Left ventricle myocardium inferior (tissue), 1 donor: ENCODE results near the gene ARV1. TPM values are rescaled to one million over a fixed set of nuclear protein-coding genes. Genes with fewer than 3 reads are reported as not detected.

ENCODE experiments used
- DNase-seq: peaks from one replicate; pipeline ENCODE4 v3.0.0-alpha.2; 2020
- H3K27ac ChIP-seq: fragments of 200-600 bp; replicated peaks from 2 replicates; pipeline ENCODE4 v1.8.0; 2021
- H3K27me3 ChIP-seq: fragments of 200-600 bp; 2 replicates; pipeline ENCODE4 v1.8.0; 2021; ENCODE audit warnings: low read depth
- H3K36me3 ChIP-seq: fragments of 200-600 bp; 2 replicates; pipeline ENCODE4 v1.8.0; 2021
- H3K4me1 ChIP-seq: fragments of 200-600 bp; 2 replicates; pipeline ENCODE4 v1.8.0; 2021
- H3K4me3 ChIP-seq: fragments of 200-600 bp; 2 replicates; pipeline ENCODE4 v1.8.0; 2021; ENCODE audit warnings: mild to moderate bottlenecking, moderate library complexity
- H3K9me3 ChIP-seq: fragments of 200-600 bp; replicated peaks from 2 replicates; pipeline ENCODE4 v1.8.0; 2021
- CTCF ChIP-seq: fragments of 200-600 bp; IDR thresholded peaks from 2 replicates; pipeline ENCODE4 v1.8.0; 2021; ENCODE audit warnings: antibody characterized with exemption, mild to moderate bottlenecking, borderline replicate concordance
- intact Hi-C: fragments of 100-400 bp; cut with micrococcal nuclease; formaldehyde crosslinking; loops from one replicate; pipeline ENCODE4 v1.11.0; 2022
- total RNA-seq: library from RNA; stranded (reverse); fragmentation: NEBNext Ultra II Directional; extraction: Animal tissue kit (Norgen Biotek cat#: 25700); gene quantifications from one replicate; pipeline ENCODE4 v1.2.1, GENCODE V29; 2021
- donor health status: DM: no; HTN: yes; CAD: no; lungs with severe emphysema.

The ARV1 gene
- total RNA-seq, 1 donor from 2014 or later, result 19.3 TPM

GRCh38 chr1:231035799-231036198 is 56.9 kb downstream of the ARV1 start:
- peaks cover 45% of the 10 kb centered on the region for H3K27me3 ChIP-seq
- no peak overlapping the region for H3K27ac ChIP-seq
- no peaks in the 10 kb centered on the region for H3K36me3 ChIP-seq
- intact Hi-C loops, result no loop called here
- no peak for TF ChIP-seq CTCF
- H3K4me3 ChIP-seq, result no peak overlapping the region
- DNase-seq, result no peak
- H3K4me1 ChIP-seq, result peaks cover 29% of the 10 kb centered on the region
- H3K9me3 ChIP-seq, result no peaks in the 10 kb centered on the region

GRCh38 chr1:231036416-231036815 is 57.5 kb downstream of the ARV1 start:
- peaks cover 34% of the 10 kb centered on the region for H3K4me1 ChIP-seq
- H3K36me3 ChIP-seq, result no peaks in the 10 kb centered on the region
- no peak overlapping the region for H3K27ac ChIP-seq
- no peak overlapping the region for H3K4me3 ChIP-seq
- H3K9me3 ChIP-seq, result no peaks in the 10 kb centered on the region
- H3K27me3 ChIP-seq, result peaks cover 45% of the 10 kb centered on the region
- DNase-seq, result no peak
- no peak for TF ChIP-seq CTCF
- intact Hi-C loops, result no loop called here

GRCh38 chr1:231037585-231038517 is 59.0 kb downstream of the ARV1 start:
- Histone ChIP-seq H3K4me3 (peak overlapping the region; percentile 81), H3K27me3 (peaks cover 42% of the 10 kb centered on the region)

DNA sequence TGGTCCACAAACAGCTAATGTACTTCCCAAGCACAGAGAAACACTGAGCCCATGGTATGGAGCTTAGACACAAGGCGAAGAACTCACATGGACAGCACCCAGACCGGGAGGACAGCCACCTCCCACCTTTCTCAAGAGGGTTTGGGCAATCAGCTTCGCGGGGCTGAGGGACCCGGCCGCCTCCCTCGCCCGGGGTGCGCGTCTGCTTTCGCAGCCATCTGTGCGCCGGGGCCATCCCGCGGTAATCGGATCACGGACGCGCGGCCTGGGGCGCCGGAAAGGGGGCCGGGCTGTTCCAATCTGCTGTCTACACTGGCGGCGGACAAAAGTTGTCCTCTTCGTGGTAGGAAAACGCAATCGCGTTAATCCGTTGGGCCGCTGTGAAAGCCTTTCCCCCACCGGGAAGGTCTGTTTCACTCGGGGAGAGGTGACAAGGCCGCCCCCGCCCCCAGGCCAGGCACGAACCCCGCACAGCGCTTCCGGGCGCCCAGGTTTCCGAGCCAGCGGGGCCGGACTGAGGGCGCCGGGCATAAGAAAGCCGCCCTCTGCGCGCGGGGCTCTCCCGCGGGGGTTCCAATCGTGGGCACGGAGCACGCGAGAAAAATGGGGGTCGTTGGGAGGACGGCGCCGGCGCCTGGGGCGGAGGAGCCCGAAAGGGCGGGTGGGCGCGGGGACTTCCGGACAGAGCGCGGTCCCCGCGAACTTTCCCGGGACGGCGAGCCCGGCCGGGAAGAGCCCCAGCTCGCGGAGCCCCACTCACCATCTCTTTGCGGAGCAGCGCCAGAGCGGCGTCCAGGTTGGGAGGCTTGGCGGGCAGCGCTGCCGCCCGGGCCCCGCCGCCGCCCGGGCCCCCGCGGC is 60.5 kb downstream of the ARV1 start:
- Histone ChIP-seq H3K27me3 (peaks cover 33% of the 10 kb centered on the region), H3K4me3 (peak overlapping the region; percentile 81), H3K36me3 (no peaks in the 10 kb centered on the region), H3K9me3 (peaks cover 9% of the 10 kb centered on the region), H3K27ac (peak overlapping the region; percentile 83), H3K4me1 (peaks cover 30% of the 10 kb centered on the region)
- peak; percentile 20 for DNase-seq
- no peak for TF ChIP-seq CTCF
- intact Hi-C loops, result no loop called here

More at GRCh38 chr1:231037585-231038517, 59.0 kb downstream of the ARV1 start:
- Histone ChIP-seq H3K36me3 (no peaks in the 10 kb centered on the region), H3K27ac (no peak overlapping the region), H3K9me3 (no peaks in the 10 kb centered on the region), H3K4me1 (peaks cover 37% of the 10 kb centered on the region)
- no peak for DNase-seq
- intact Hi-C loops, result no loop called here
- TF ChIP-seq CTCF, result no peak

- DNase-seq, result peak; percentile 68
- peak within 1 kb of the TSS; percentile 83 for H3K27ac ChIP-seq
- H3K9me3 ChIP-seq, result peaks cover 17% of the 10 kb centered on the region
- H3K4me1 ChIP-seq, result peaks cover 30% of the 10 kb centered on the region
- H3K27me3 ChIP-seq, result peaks cover 33% of the 10 kb centered on the region
- TF ChIP-seq CTCF, result no peak
- H3K4me3 ChIP-seq, result peak within 1 kb of the TSS; percentile 81
- intact Hi-C loops, result no loop called here
- H3K36me3 ChIP-seq, result no peaks in the 10 kb centered on the region
Measured at GRCh38 chr1:231040019-231040799, 61.3 kb downstream of the ARV1 start, which contains the start of gene FAM89A. TSS of gene FAM89A (minus strand) at chr1:231040254. CDS start at chr1:231040211, 43 bp downstream.
